ENCODE measurements around the gene SIRT1. TPM values are rescaled to one million over a fixed set of nuclear protein-coding genes. Genes with fewer than 3 reads are reported as not detected.

Gene SIRT1
- total and polyA plus RNA-seq, 2 of the 8 experiments (the other 6 are each of a cell fraction or from before 2014, with no cell fraction given) = 22.6 to 70.9 TPM

- no peak overlapping the region for H3K9ac ChIP-seq (replicated peaks in 1 of 4; ENCODE audit: extremely low read depth in 1 of 4, low read depth in 3 of 4, low read length in 3 of 4)
- no peaks in the 10 kb centered on the region for H3K79me2 ChIP-seq (ENCODE audit: control insufficient read depth in 1 of 2, insufficient read depth in 2 of 2, low read length in 2 of 2)
- 74% methylated on average over 1 of the region's 1 CpG; no CpG with 5 or more reads in 1 of the 2 experiments for WGBS, 2 experiments (ENCODE audit: extremely low coverage in 1 of 2, insufficient coverage in 1 of 2, insufficient read length in 1 of 2, insufficient replicate concordance in 2 of 2, low coverage in 1 of 2, low lambda C conversion rate in 2 of 2, missing lambda C conversion rate in 1 of 2)
- no peak overlapping the region for H4K8ac ChIP-seq (ENCODE audit: extremely low read depth, insufficient read depth, low read length)
- no peak overlapping the region for H3K56ac ChIP-seq (replicated peaks; ENCODE audit: insufficient read length, low read depth, low read length)
- H2BK15ac ChIP-seq (ENCODE audit: low read length) = no peak overlapping the region
- H3K4me2 ChIP-seq (ENCODE audit: insufficient read depth in 1 of 2, low read depth in 2 of 2, low read length in 2 of 2) = no peak overlapping the region
- DNase-seq (ENCODE audit: low read depth in 1 of 2, low spot score in 2 of 2) (no peak), FAIRE-seq (no peak)
- no peaks in the 10 kb centered on the region for H3K9me3 ChIP-seq (ENCODE audit: insufficient read depth in 2 of 2, low read depth in 1 of 2, low read length in 1 of 2)
- TF ChIP-seq SP1 (IDR thresholded peaks at IDR 0.05; ENCODE audit: low read depth, low read length) (no peak), GABPA (IDR thresholded peaks at IDR 0.05; ENCODE audit: borderline replicate concordance, insufficient read depth, low read length) (no peak)
- ChIA-PET POLR2A (ENCODE audit: partially characterized antibody) (no interaction called here), CTCF (ENCODE audit: partially characterized antibody) (interaction anchor here (0.9 to 2.5 kb wide), 2 partner anchors 81 to 221 kb away, joined by 3 to 15 read pairs; no protein-coding TSS in a partner anchor)
- H4K5ac ChIP-seq (ENCODE audit: insufficient read length, low read depth, low read length) = no peak overlapping the region
- H3K14ac ChIP-seq (ENCODE audit: insufficient read length) = no peak overlapping the region
- H2BK12ac ChIP-seq (ENCODE audit: low read depth, low read length) = no peak overlapping the region
- no peak overlapping the region for H3K27ac ChIP-seq (ENCODE audit: low read depth, low read length)
- H3K23ac ChIP-seq (ENCODE audit: insufficient read length) = no peak overlapping the region
- H3K27me3 ChIP-seq (replicated peaks in 1 of 4; ENCODE audit: control insufficient read depth in 3 of 4, extremely low read depth in 1 of 4, insufficient read depth in 3 of 4, low read length in 3 of 4) = no peaks in the 10 kb centered on the region
- H2BK5ac ChIP-seq (ENCODE audit: low read depth, low read length) = no peak overlapping the region
- H2BK120ac ChIP-seq (replicated peaks; ENCODE audit: low read depth, low read length) = no peak overlapping the region
- no peak overlapping the region for H2AFZ ChIP-seq (ENCODE audit: low read length)
- H3K4ac ChIP-seq (replicated peaks; ENCODE audit: insufficient read length, low read depth, low read length) = no peak overlapping the region
- peaks cover 3 to 24% (median 5%) of the 10 kb centered on the region in 4 experiments; a peak in 6 of 8 replicates for H3K36me3 ChIP-seq (ENCODE audit: control insufficient read depth in 2 of 4, insufficient read depth in 4 of 4, low read length in 3 of 4)
- no peaks in the 10 kb centered on the region for H3K79me1 ChIP-seq (ENCODE audit: low read depth, low read length)
- H4K91ac ChIP-seq (replicated peaks; ENCODE audit: insufficient read length, low read length) = no peak overlapping the region
- no peak overlapping the region for H3K4me3 ChIP-seq (ENCODE audit: extremely low read depth in 1 of 4, insufficient read depth in 2 of 4, low read depth in 3 of 4, low read length in 4 of 4)
- H2AK5ac ChIP-seq (ENCODE audit: low read depth, low read length) = no peak overlapping the region
- no peaks in the 10 kb centered on the region for H3K23me2 ChIP-seq (ENCODE audit: low read depth, low read length)
- no peak overlapping the region for H3K18ac ChIP-seq (ENCODE audit: extremely low read depth, low read length)
- H3K4me1 ChIP-seq (replicated peaks in 1 of 4; ENCODE audit: control insufficient read depth in 3 of 4, insufficient read depth in 4 of 4, low read length in 3 of 4) = no peaks in the 10 kb centered on the region; a peak in 1 of 7 replicates
- H4K20me1 ChIP-seq (replicated peaks in 1 of 2; ENCODE audit: control insufficient read depth in 1 of 2, insufficient read depth in 2 of 2, low read length in 2 of 2) = no peaks in the 10 kb centered on the region
- H2BK20ac ChIP-seq (ENCODE audit: low read length) = no peak overlapping the region
These were observed 52.0 kb downstream of the SIRT1 start for GRCh38 chr10:67936416-67936815.

All from H1 (cell line).